HG02970 (cell line): ENCODE results near the gene PLEKHM3.
"Not testable (repeated sequence)": the region's sequence is repeated elsewhere in the genome, so short reads cannot be mapped to it uniquely, and the experiment has no call there.

ENCODE experiments used
- ATAC-seq: cut with Tn5 transposase; IDR thresholded peaks from one replicate; pipeline ENCODE4 v1.9.1; 2021; ENCODE audit warnings: mild to moderate bottlenecking, moderate library complexity, moderate number of reproducible peaks; ENCODE audit not compliant: unreplicated experiment, low FRiP score

The PLEKHM3 gene

GRCh38 chr2:207811658-207812057, 213.7 kb downstream of the PLEKHM3 start:
- ATAC-seq: not testable (repeated sequence)

GRCh38 chr2:207810200-207810788, 215.0 kb downstream of the PLEKHM3 start:
- ATAC-seq: no peak

- no peak for ATAC-seq
Measured at GRCh38 chr2:207808119-207808518, 217.2 kb downstream of the PLEKHM3 start.

- no peak for ATAC-seq
Measured at GRCh38 chr2:207807516-207807915, 217.8 kb downstream of the PLEKHM3 start.

- no peak for ATAC-seq
Measured at GRCh38 chr2:207805566-207806226, 219.6 kb downstream of the PLEKHM3 start.

GRCh38 chr2:207802650-207803049, 222.7 kb downstream of the PLEKHM3 start:
- no peak for ATAC-seq

GRCh38 chr2:207801259-207801658, 224.1 kb downstream of the PLEKHM3 start:
- ATAC-seq: no peak

GRCh38 chr2:207796585-207797350, 228.6 kb downstream of the PLEKHM3 start:
- no peak for ATAC-seq

- ATAC-seq: no peak
Measured at GRCh38 chr2:207792244-207792785, 233.0 kb downstream of the PLEKHM3 start.

GRCh38 chr2:207791579-207792243, 233.6 kb downstream of the PLEKHM3 start:
- no peak for ATAC-seq

GRCh38 chr2:207790898-207791297, 234.4 kb downstream of the PLEKHM3 start:
- no peak for ATAC-seq

- no peak for ATAC-seq
Measured at GRCh38 chr2:207787800-207788199, 237.5 kb downstream of the PLEKHM3 start.

- ATAC-seq: no peak
Measured at GRCh38 chr2:207787017-207787416, 238.3 kb downstream of the PLEKHM3 start.

- ATAC-seq: no peak
Measured at GRCh38 chr2:207784898-207785297, 240.4 kb downstream of the PLEKHM3 start.

- ATAC-seq: no peak
Measured at GRCh38 chr2:207783514-207783913, 241.8 kb downstream of the PLEKHM3 start.

GRCh38 chr2:207782238-207783030, 242.9 kb downstream of the PLEKHM3 start:
- ATAC-seq: no peak

GRCh38 chr2:207779523-207779922, 245.8 kb downstream of the PLEKHM3 start:
- ATAC-seq: no peak

GRCh38 chr2:207778298-207778882, 246.9 kb downstream of the PLEKHM3 start:
- no peak for ATAC-seq

GRCh38 chr2:207777124-207777523, 248.2 kb downstream of the PLEKHM3 start:
- no peak for ATAC-seq

- ATAC-seq: no peak
Measured at GRCh38 chr2:207775473-207775872, 249.9 kb downstream of the PLEKHM3 start.
